Measurements from ENCODE around the gene TBC1D5.

Gene TBC1D5

GRCh38 chr3:17310983-17311382, 431.4 kb downstream of the TBC1D5 start:
- Histone ChIP-seq H3K27ac (no peak overlapping the region), H3K9me3 (no peaks in the 10 kb centered on the region), H3K36me3 (no peaks in the 10 kb centered on the region), H3K27me3 (no peaks in the 10 kb centered on the region), H3K4me1 (peaks cover 0 to 11% (median 5%) of the 10 kb centered on the region in 4 donors), H3K4me3 (no peak overlapping the region)
- intact Hi-C loops (cut with DNase I; ENCODE audit: low total_unique reads): no loop called here
- no peak for DNase-seq
- no peak for TF ChIP-seq CTCF (IDR thresholded peaks at IDR 0.05)

GRCh38 chr3:17307887-17308286, 434.5 kb downstream of the TBC1D5 start:
- no peaks in the 10 kb centered on the region for H3K9me3 ChIP-seq
- no peak overlapping the region for H3K27ac ChIP-seq
- TF ChIP-seq CTCF (IDR thresholded peaks at IDR 0.05): no peak
- no peaks in the 10 kb centered on the region for H3K36me3 ChIP-seq
- intact Hi-C loops (cut with DNase I; ENCODE audit: low total_unique reads): no loop called here
- H3K27me3 ChIP-seq: no peaks in the 10 kb centered on the region
- no peak overlapping the region for H3K4me3 ChIP-seq
- DNase-seq: no peak
- H3K4me1 ChIP-seq: peaks cover 0 to 8% (median 4%) of the 10 kb centered on the region in 4 donors

GRCh38 chr3:17307482-17307881, 434.9 kb downstream of the TBC1D5 start:
- no peaks in the 10 kb centered on the region for H3K36me3 ChIP-seq
- TF ChIP-seq CTCF (IDR thresholded peaks at IDR 0.05): no peak
- no peaks in the 10 kb centered on the region for H3K27me3 ChIP-seq
- no peak overlapping the region for H3K27ac ChIP-seq
- H3K4me3 ChIP-seq: no peak overlapping the region
- no peaks in the 10 kb centered on the region for H3K9me3 ChIP-seq
- intact Hi-C loops (cut with DNase I; ENCODE audit: low total_unique reads): no loop called here
- H3K4me1 ChIP-seq: peaks cover 0 to 4% (median 2%) of the 10 kb centered on the region in 4 donors
- DNase-seq: no peak

- no peaks in the 10 kb centered on the region for H3K27me3 ChIP-seq
Measured at GRCh38 chr3:17304969-17305368, 437.5 kb downstream of the TBC1D5 start.

GRCh38 chr3:17302774-17303173, 439.7 kb downstream of the TBC1D5 start:
- Histone ChIP-seq H3K27me3 (no peaks in the 10 kb centered on the region), H3K4me3 (no peak overlapping the region), H3K9me3 (no peaks in the 10 kb centered on the region), H3K4me1 (peaks cover 0 to 7% (median 2%) of the 10 kb centered on the region in 4 donors), H3K27ac (no peak overlapping the region), H3K36me3 (no peaks in the 10 kb centered on the region)
- no peak for DNase-seq
- TF ChIP-seq CTCF (IDR thresholded peaks at IDR 0.05): no peak
- intact Hi-C loops (cut with DNase I; ENCODE audit: low total_unique reads): no loop called here

More at GRCh38 chr3:17304969-17305368, 437.5 kb downstream of the TBC1D5 start:
- no peaks in the 10 kb centered on the region for H3K9me3 ChIP-seq
- H3K27ac ChIP-seq: no peak overlapping the region
- H3K4me3 ChIP-seq: no peak overlapping the region
- no peaks in the 10 kb centered on the region for H3K36me3 ChIP-seq
- H3K4me1 ChIP-seq: peaks cover 0 to 7% (median 2%) of the 10 kb centered on the region in 4 donors
- no peak for TF ChIP-seq CTCF (IDR thresholded peaks at IDR 0.05)
- DNase-seq: no peak
- intact Hi-C loops (cut with DNase I; ENCODE audit: low total_unique reads): no loop called here

GRCh38 chr3:17302170-17302569, 440.3 kb downstream of the TBC1D5 start:
- H3K4me3 ChIP-seq: no peak overlapping the region
- H3K27me3 ChIP-seq: no peaks in the 10 kb centered on the region
- no peak overlapping the region for H3K27ac ChIP-seq
- intact Hi-C loops (cut with DNase I; ENCODE audit: low total_unique reads): no loop called here
- no peaks in the 10 kb centered on the region for H3K36me3 ChIP-seq
- H3K9me3 ChIP-seq: no peaks in the 10 kb centered on the region
- peaks cover 0 to 7% (median 2%) of the 10 kb centered on the region in 4 donors for H3K4me1 ChIP-seq
- no peak for TF ChIP-seq CTCF (IDR thresholded peaks at IDR 0.05)
- DNase-seq: no peak
